Measurements from ENCODE around the gene LIMS4. TPM values are rescaled to one million over a fixed set of nuclear protein-coding genes. Genes with fewer than 3 reads are reported as not detected.
"Not testable (repeated sequence)": the region's sequence is repeated elsewhere in the genome, so short reads cannot be mapped to it uniquely, and the experiment has no call there.

Gene LIMS4
- polyA plus RNA-seq, 3 donors = 0.90 to 1.3 (median 1.0) TPM

DNA sequence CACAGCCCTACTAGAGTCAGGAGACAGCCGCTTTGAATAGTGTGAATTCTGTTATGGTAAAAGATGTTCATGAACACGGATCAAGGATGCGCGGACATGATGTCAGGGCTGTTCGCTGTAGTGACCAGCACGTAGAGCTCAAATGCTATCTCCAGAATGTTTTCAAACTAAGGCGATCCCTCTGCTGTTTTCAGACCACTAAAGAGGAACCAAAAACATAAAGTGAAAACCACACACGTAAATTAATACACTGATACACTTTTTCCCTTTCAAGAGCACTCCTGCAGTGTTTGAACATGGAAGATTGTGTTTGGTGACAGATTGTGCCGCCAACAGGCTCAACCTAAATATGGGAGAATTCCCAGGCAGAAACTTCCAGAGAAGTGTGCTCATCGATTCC is 73.2 kb downstream of the LIMS4 start:
- DNase-seq (ENCODE audit: extremely low read depth in 1 of 11, low read depth in 9 of 11, low spot score in 4 of 11) = not testable (repeated sequence)

DNA sequence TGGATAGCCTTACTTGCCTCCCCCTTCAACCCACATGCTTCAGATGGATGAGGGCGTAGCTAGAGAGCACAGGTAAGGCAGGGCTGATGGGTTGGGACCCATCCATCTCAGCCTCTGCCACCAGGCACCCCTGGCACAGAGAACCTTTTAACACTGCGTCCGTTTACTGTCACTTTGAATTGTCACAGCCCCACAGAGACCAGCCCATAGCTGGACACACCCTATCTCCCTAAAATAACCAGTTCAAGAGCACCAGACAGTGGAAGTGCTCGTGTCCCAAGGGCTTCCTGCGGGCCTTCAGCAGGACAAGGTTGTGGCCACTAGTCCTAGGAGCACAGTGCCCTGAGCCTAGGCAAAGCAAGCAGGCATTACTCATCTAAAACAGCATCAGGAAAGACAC is 76.6 kb downstream of the LIMS4 start:
- DNase-seq (ENCODE audit: extremely low read depth in 1 of 11, low read depth in 9 of 11, low spot score in 4 of 11) = not testable (repeated sequence)

Other genes with a start within 250 kb of the LIMS4 start
- 10 to 100 TPM; 35.9 to 42.1 (median 39.1) TPM for gene RGPD6, start 104.4 kb upstream of the LIMS4 start, polyA plus RNA-seq (ENCODE audit: insufficient read length in 3 of 3)
- 10 to 100 TPM; 18.3 to 28.7 (median 25.2) TPM for gene BUB1, start 205.2 kb upstream of the LIMS4 start, polyA plus RNA-seq (ENCODE audit: insufficient read length in 3 of 3)